Calu3 (cell line): ENCODE results near the gene LRTM2. TPM values are rescaled to one million over a fixed set of nuclear protein-coding genes. Genes with fewer than 3 reads are reported as not detected.

ENCODE experiments used
- BruUV-seq: library from RNA; stranded (reverse); fragments of 400-500 nt; replicated peaks from 2 replicates; lab custom pipeline; 2021; lab: Mats Ljungman, UMichigan
- CTCF ChIA-PET: fragments of 300-600 bp; sonication (Branson Sonifier 250); formaldehyde crosslinking; loops from one replicate; lab custom pipeline; 2022; ENCODE audit warnings: antibody characterized with exemption; lab: Charles Lee
- DNase-seq: peaks from one replicate; pipeline ENCODE4 v3.0.0; 2022
- H3K27ac Mint-ChIP-seq: one replicate; pipeline ENCODE4 v1.8.0; 2022; ENCODE audit warnings: mixed read lengths; ENCODE audit not compliant: unreplicated experiment
- H3K27me3 Mint-ChIP-seq: one replicate; pipeline ENCODE4 v1.8.0; 2022; ENCODE audit warnings: mixed read lengths; ENCODE audit not compliant: unreplicated experiment
- H3K36me3 Mint-ChIP-seq: one replicate; pipeline ENCODE4 v1.8.0; 2022; ENCODE audit warnings: mild to moderate bottlenecking, moderate library complexity, mixed read lengths; ENCODE audit not compliant: insufficient read depth, unreplicated experiment
- H3K4me1 Mint-ChIP-seq: one replicate; pipeline ENCODE4 v1.8.0; 2022; ENCODE audit warnings: mild to moderate bottlenecking, low read depth, mixed read lengths; ENCODE audit not compliant: unreplicated experiment
- H3K4me3 Mint-ChIP-seq: one replicate; pipeline ENCODE4 v1.8.0; 2022; ENCODE audit warnings: mild to moderate bottlenecking, low read depth, moderate library complexity, mixed read lengths; ENCODE audit not compliant: unreplicated experiment
- H3K9me3 Mint-ChIP-seq: one replicate; pipeline ENCODE4 v1.8.0; 2022; ENCODE audit warnings: low read depth, mixed read lengths; ENCODE audit not compliant: unreplicated experiment
- CTCF ChIP-seq: fragments of 200-600 bp; IDR thresholded peaks from one replicate; pipeline ENCODE4 v1.8.0; 2022; ENCODE audit warnings: antibody characterized with exemption; ENCODE audit not compliant: unreplicated experiment
- intact Hi-C: fragments of 100-400 bp; cut with micrococcal nuclease; formaldehyde crosslinking; loops from one replicate; pipeline ENCODE4 v1.10.0; 2022; ENCODE audit not compliant: unreplicated experiment
- total RNA-seq: library from RNA; stranded (reverse); gene quantifications from 2 replicates; pipeline ENCODE4 v1.2.3, GENCODE V29; 2022

Gene LRTM2
- total RNA-seq, 1 experiment from 2014 or later, result not detected

- H3K4me1 Mint-ChIP-seq, result no peaks in the 10 kb centered on the region
- H3K27me3 Mint-ChIP-seq, result peaks cover 48% of the 10 kb centered on the region
- peaks cover 15% of the 10 kb centered on the region for H3K36me3 Mint-ChIP-seq
- intact Hi-C loops, result loop anchor here (5.0 kb wide), 1 partner anchor 783 kb away; no protein-coding TSS in a partner anchor
- no peak for DNase-seq
- peaks cover under 1% of the 10 kb centered on the region for H3K9me3 Mint-ChIP-seq
- TF ChIP-seq CTCF, result no peak
- no TSS peak for BruUV-seq
- CTCF ChIA-PET, result interaction anchor here (1.8 kb wide), 1 partner anchor 141 kb away, joined by 6 read pairs; no protein-coding TSS in a partner anchor
- H3K27ac Mint-ChIP-seq, result no peak overlapping the region
- no peak overlapping the region for H3K4me3 Mint-ChIP-seq
Observed at GRCh38 chr12:1799051-1799881, 21.1 kb upstream of the LRTM2 start.

- Mint-ChIP-seq H3K27me3 (peaks cover 48% of the 10 kb centered on the region), H3K4me3 (no peak overlapping the region), H3K4me1 (no peaks in the 10 kb centered on the region), H3K9me3 (peaks cover 2% of the 10 kb centered on the region), H3K27ac (no peak overlapping the region), H3K36me3 (peaks cover 15% of the 10 kb centered on the region)
- CTCF ChIA-PET, result no interaction called here
- DNase-seq, result no peak
- no peak for TF ChIP-seq CTCF
- intact Hi-C loops, result loop anchor here (5.0 kb wide), 1 partner anchor 782 kb away; no protein-coding TSS in a partner anchor
- BruUV-seq, result no TSS peak
Observed at GRCh38 chr12:1799882-1800400, 20.4 kb upstream of the LRTM2 start.

GRCh38 chr12:1800401-1801302 lies 19.7 kb upstream of the LRTM2 start:
- no peaks in the 10 kb centered on the region for H3K4me1 Mint-ChIP-seq
- peaks cover 15% of the 10 kb centered on the region for H3K36me3 Mint-ChIP-seq
- intact Hi-C loops, result no loop called here
- CTCF ChIA-PET, result interaction anchor here (0.6 kb wide), 2 partner anchors 12 to 229 kb away, joined by 3 to 5 read pairs; no protein-coding TSS in a partner anchor
- DNase-seq, result peak; percentile 30
- peaks cover 2% of the 10 kb centered on the region for H3K9me3 Mint-ChIP-seq
- BruUV-seq, result no TSS peak
- H3K27ac Mint-ChIP-seq, result no peak overlapping the region
- H3K4me3 Mint-ChIP-seq, result no peak overlapping the region
- TF ChIP-seq CTCF, result peak; percentile 15
- H3K27me3 Mint-ChIP-seq, result peaks cover 48% of the 10 kb centered on the region

GRCh38 chr12:1801303-1801975 lies 18.9 kb upstream of the LRTM2 start:
- H3K4me3 Mint-ChIP-seq, result no peak overlapping the region
- CTCF ChIA-PET, result interaction anchor here (0.6 kb wide), 1 partner anchor 13 kb away, joined by 3 read pairs; no protein-coding TSS in a partner anchor
- TF ChIP-seq CTCF, result no peak
- no peak for DNase-seq
- H3K27ac Mint-ChIP-seq, result no peak overlapping the region
- peaks cover 2% of the 10 kb centered on the region for H3K9me3 Mint-ChIP-seq
- H3K4me1 Mint-ChIP-seq, result no peaks in the 10 kb centered on the region
- no TSS peak for BruUV-seq
- H3K27me3 Mint-ChIP-seq, result peaks cover 48% of the 10 kb centered on the region
- intact Hi-C loops, result no loop called here
- peaks cover 10% of the 10 kb centered on the region for H3K36me3 Mint-ChIP-seq
